MV-4-11 (cell line): ENCODE data around the gene SNCA.

ENCODE experiments used
- DNase-seq: peaks from one replicate; lab custom pipeline; 2025; lab: John Stamatoyannopoulos, UW

Gene SNCA

GRCh38 chr4:89836897-89837384 lies at the start of gene SNCA:
SNCA (minus strand) TSS chr4:89837161; CDS start chr4:89835667, 1,494 bp downstream.
- no peak for DNase-seq

GRCh38 chr4:89879215-89879614 lies 42.3 kb upstream of the SNCA start:
- DNase-seq, result no peak

GRCh38 chr4:89878611-89879010 lies 41.6 kb upstream of the SNCA start:
- no peak for DNase-seq

GRCh38 chr4:89876548-89876947 lies 39.6 kb upstream of the SNCA start:
- DNase-seq, result no peak

- DNase-seq, result no peak
Measured at GRCh38 chr4:89871211-89871610, 34.2 kb upstream of the SNCA start.

GRCh38 chr4:89868999-89869589 lies 32.1 kb upstream of the SNCA start:
- DNase-seq, result no peak

GRCh38 chr4:89868276-89868675 lies 31.3 kb upstream of the SNCA start:
- DNase-seq, result no peak

GRCh38 chr4:89863533-89863932 lies 26.6 kb upstream of the SNCA start:
- no peak for DNase-seq

- DNase-seq, result no peak
Measured at GRCh38 chr4:89860971-89861370, 24.0 kb upstream of the SNCA start.

GRCh38 chr4:89855236-89855635 lies 18.3 kb upstream of the SNCA start:
- no peak for DNase-seq

GRCh38 chr4:89847571-89848325 lies 10.8 kb upstream of the SNCA start:
- no peak for DNase-seq

- DNase-seq, result no peak
Measured at GRCh38 chr4:89839558-89839957, 2.6 kb upstream of the SNCA start.

- DNase-seq, result no peak
Measured at GRCh38 chr4:89837993-89838390, 1.0 kb upstream of the SNCA start.

GRCh38 chr4:89837385-89837992 lies 528 bp upstream of the SNCA start:
- DNase-seq, result no peak

- no peak for DNase-seq
Measured at GRCh38 chr4:89836031-89836745, 773 bp downstream of the SNCA start.

- DNase-seq, result no peak
Measured at GRCh38 chr4:89835413-89835812, 1.5 kb downstream of the SNCA start.

- DNase-seq, result no peak
Measured at GRCh38 chr4:89834486-89835209, 2.3 kb downstream of the SNCA start.

- DNase-seq, result peak; percentile 99
Measured at GRCh38 chr4:89829470-89830138, 7.4 kb downstream of the SNCA start.

- DNase-seq, result no peak
Measured at GRCh38 chr4:89823416-89823815, 13.5 kb downstream of the SNCA start.

- no peak for DNase-seq
Measured at GRCh38 chr4:89821612-89822011, 15.3 kb downstream of the SNCA start.

GRCh38 chr4:89820010-89820409 lies 17.0 kb downstream of the SNCA start:
- peak; percentile 27 for DNase-seq
